GM23338 (cell line): ENCODE results near the gene EIF2AK3. TPM values are rescaled to one million over a fixed set of nuclear protein-coding genes. Genes with fewer than 3 reads are reported as not detected.

Source experiments
- ATAC-seq: fragments of 200-7000 bp; cut with Tn5 transposase; 3 replicates; pipeline ENCODE4 v1.9.1; 2020
- DNase-seq: peaks from one replicate; pipeline ENCODE4 v3.0.0-alpha.2; 2015; ENCODE audit warnings: low spot score
- H2AFZ ChIP-seq: fragments of 200-600 bp; sonication (generic); 2 replicates; pipeline ENCODE4 v1.8.0; 2016; ENCODE audit warnings: antibody characterized with exemption, mild to moderate bottlenecking, moderate library complexity
- H3F3A ChIP-seq: fragments of 200-600 bp; sonication (generic); replicated peaks from 2 replicates; pipeline ENCODE4 v1.8.0; 2017; ENCODE audit warnings: antibody characterized with exemption, mixed run types, low read depth
- H3K27ac ChIP-seq: fragments of 200-600 bp; sonication (generic); 2 replicates; pipeline ENCODE4 v1.6.1; 2016; ENCODE audit warnings: low read depth
- H3K27me3 ChIP-seq: fragments of 200-600 bp; sonication (generic); 2 replicates; pipeline ENCODE4 v1.8.0; 2016; ENCODE audit warnings: mild to moderate bottlenecking, mixed run types, moderate library complexity; ENCODE audit not compliant: insufficient read depth
- H3K36me3 ChIP-seq: fragments of 200-600 bp; sonication (generic); 2 replicates; pipeline ENCODE4 v1.8.0; 2016; ENCODE audit warnings: mild to moderate bottlenecking; ENCODE audit not compliant: insufficient read depth
- H3K4me1 ChIP-seq: fragments of 200-600 bp; sonication (generic); 2 replicates; pipeline ENCODE4 v1.8.0; 2016; ENCODE audit warnings: mild to moderate bottlenecking, moderate library complexity; ENCODE audit not compliant: insufficient read depth
- H3K4me2 ChIP-seq: fragments of 200-600 bp; sonication (generic); 2 replicates; pipeline ENCODE4 v1.7.1; 2017; ENCODE audit warnings: mixed run types
- H3K4me3 ChIP-seq: fragments of 200-600 bp; sonication (generic); 2 replicates; pipeline ENCODE4 v1.6.1; 2016; ENCODE audit warnings: mixed run types
- H3K79me2 ChIP-seq: fragments of 200-600 bp; sonication (generic); replicated peaks from 2 replicates; pipeline ENCODE4 v1.8.0; 2017; ENCODE audit warnings: mild to moderate bottlenecking; ENCODE audit not compliant: insufficient read depth
- H3K9me2 ChIP-seq: fragments of 200-600 bp; sonication (generic); 2 replicates; pipeline ENCODE4 v1.8.0; 2017; ENCODE audit not compliant: insufficient read depth
- H4K20me1 ChIP-seq: fragments of 200-600 bp; sonication (generic); replicated peaks from 2 replicates; pipeline ENCODE4 v1.8.0; 2017; ENCODE audit warnings: mild to moderate bottlenecking; ENCODE audit not compliant: insufficient read depth
- H3K27ac Mint-ChIP-seq: 2 replicates; pipeline ENCODE4 v1.8.0; 2020; ENCODE audit warnings: inconsistent platforms, mild to moderate bottlenecking, moderate library complexity, mixed read lengths
- H3K27me3 Mint-ChIP-seq: 3 replicates; pipeline ENCODE4 v1.8.0; 2022; ENCODE audit warnings: low read depth, mild to moderate bottlenecking, moderate library complexity, mixed read lengths, inconsistent platforms; ENCODE audit not compliant: insufficient read depth, poor library complexity
- H3K36me3 Mint-ChIP-seq: 3 replicates; pipeline ENCODE4 v1.8.0; 2021; ENCODE audit warnings: low read depth, mild to moderate bottlenecking, inconsistent platforms, moderate library complexity, mixed read lengths
- H3K4me1 Mint-ChIP-seq: 3 replicates; pipeline ENCODE4 v1.8.0; 2020; ENCODE audit warnings: mild to moderate bottlenecking, inconsistent platforms, mixed read lengths
- H3K4me3 Mint-ChIP-seq: 3 replicates; pipeline ENCODE4 v1.8.0; 2021; ENCODE audit warnings: moderate library complexity, mild to moderate bottlenecking, inconsistent platforms, mixed read lengths
- H3K9me3 Mint-ChIP-seq: 3 replicates; pipeline ENCODE4 v1.8.0; 2020; ENCODE audit warnings: moderate library complexity, mild to moderate bottlenecking, inconsistent platforms, mixed read lengths
- CREB1 ChIP-seq: fragments of 250-450 bp; sonication (Bioruptor Pico); IDR thresholded peaks from 2 replicates; pipeline ENCODE4 v1.5.0; 2020; ENCODE audit warnings: low read depth, mild to moderate bottlenecking, moderate library complexity
- CTCF ChIP-seq, 2 experiments: fragments of 200-600 bp in 1 of 2; sonication (generic) in 1 of 2; conservative IDR thresholded peaks; 2 replicates each; pipeline versions ENCODE4 v1.5.1 to v1.6.1; 2016 to 2017; ENCODE audit warnings: antibody characterized with exemption in 2 of 2, low read depth in 2 of 2, mild to moderate bottlenecking in 2 of 2, moderate library complexity in 1 of 2
- ETS1 ChIP-seq: IDR thresholded peaks from 2 replicates; pipeline ENCODE4 v1.6.1; 2016; ENCODE audit warnings: antibody characterized with exemption
- EZH2 ChIP-seq: fragments of 200-600 bp; sonication (generic); IDR thresholded peaks from one replicate; pipeline ENCODE4 v1.8.0; 2017; ENCODE audit warnings: antibody characterized with exemption, mild to moderate bottlenecking, low read depth; ENCODE audit not compliant: unreplicated experiment
- EZH2phosphoT487 ChIP-seq: fragments of 200-600 bp; sonication (generic); IDR thresholded peaks from one replicate; pipeline ENCODE4 v1.8.1; 2018; ENCODE audit warnings: antibody characterized with exemption; ENCODE audit not compliant: unreplicated experiment
- JUNB ChIP-seq: IDR thresholded peaks from one replicate; pipeline ENCODE4 v1.6.1; 2016; ENCODE audit warnings: antibody characterized with exemption; ENCODE audit not compliant: unreplicated experiment
- NANOG ChIP-seq: IDR thresholded peaks from 2 replicates; pipeline ENCODE4 v1.6.1; 2016; ENCODE audit warnings: antibody characterized with exemption, borderline replicate concordance
- POLR2AphosphoS5 ChIP-seq: IDR thresholded peaks from 2 replicates; pipeline ENCODE4 v1.6.1; 2016; ENCODE audit warnings: antibody characterized with exemption, low read depth
- STAT1 ChIP-seq: IDR thresholded peaks from one replicate; pipeline ENCODE4 v1.6.1; 2016; ENCODE audit warnings: antibody characterized with exemption; ENCODE audit not compliant: unreplicated experiment
- ZNF114 ChIP-seq: fragments of 250-450 bp; sonication (Bioruptor Pico); IDR thresholded peaks from 2 replicates; pipeline ENCODE4 v1.5.0; 2020; ENCODE audit warnings: mild to moderate bottlenecking, moderate library complexity
- ZNF331 ChIP-seq: fragments of 250-450 bp; sonication (Bioruptor Pico); IDR thresholded peaks from 2 replicates; pipeline ENCODE4 v1.5.0; 2020; ENCODE audit warnings: low read depth, mild to moderate bottlenecking, moderate library complexity
- polyA plus RNA-seq: library from polyadenylated mRNA; unstranded; fragments of >200 nt; fragmentation: Nextera tagmentation; extraction: Ambion mirVana; gene quantifications from 2 replicates; pipeline ENCODE4 v1.2.1, GENCODE V29; 2016
- total RNA-seq: library from RNA; depleted of rRNA; stranded (reverse); fragments of >200 nt; shearing (Covaris generic); gene quantifications from 2 replicates; pipeline ENCODE4 v1.2.3, GENCODE V29; 2014
- TF ChIP-seq, protein P1 (sequence below): fragments of 250-450 bp; sonication (Bioruptor Pico); IDR thresholded peaks from 2 replicates; pipeline ENCODE4 v1.5.0; 2020; ENCODE audit warnings: mild to moderate bottlenecking, moderate library complexity
- TF ChIP-seq, protein P2 (sequence below): IDR thresholded peaks from one replicate; pipeline ENCODE4 v1.6.1; 2018; ENCODE audit warnings: antibody characterized with exemption; ENCODE audit not compliant: unreplicated experiment

EIF2AK3 gene
- total and polyA plus RNA-seq, 2 experiments from 2014 or later = 5.9 to 24.2 TPM

DNA sequence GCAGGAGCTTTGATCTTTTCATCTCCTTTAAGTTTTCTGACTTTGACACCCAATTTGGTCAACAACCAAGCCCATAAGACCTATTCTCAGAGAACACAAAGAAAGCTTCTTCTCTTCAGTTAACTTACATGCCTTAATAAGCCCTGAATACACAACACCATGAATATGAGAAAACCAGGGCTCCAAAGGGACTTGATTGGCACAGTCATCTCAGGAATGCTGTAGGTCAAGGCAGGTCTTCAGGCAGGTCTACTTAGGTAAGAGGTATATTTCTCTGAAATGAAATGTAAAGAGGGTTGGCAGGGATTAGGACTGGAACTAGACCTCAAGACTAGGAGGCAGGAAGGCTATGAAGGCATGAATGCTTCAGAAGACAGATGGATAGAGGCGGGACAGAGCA, 24.4 kb upstream of the EIF2AK3 start:
- H3K4me3 Mint-ChIP-seq = no peak overlapping the region
- H3K27me3 ChIP-seq = no peaks in the 10 kb centered on the region
- no peak for TF ChIP-seq STAT1
- TF ChIP-seq EZH2 = no peak
- no peak for TF ChIP-seq ETS1
- no peak for TF ChIP-seq POLR2AphosphoS5
- TF ChIP-seq, protein P1, sequence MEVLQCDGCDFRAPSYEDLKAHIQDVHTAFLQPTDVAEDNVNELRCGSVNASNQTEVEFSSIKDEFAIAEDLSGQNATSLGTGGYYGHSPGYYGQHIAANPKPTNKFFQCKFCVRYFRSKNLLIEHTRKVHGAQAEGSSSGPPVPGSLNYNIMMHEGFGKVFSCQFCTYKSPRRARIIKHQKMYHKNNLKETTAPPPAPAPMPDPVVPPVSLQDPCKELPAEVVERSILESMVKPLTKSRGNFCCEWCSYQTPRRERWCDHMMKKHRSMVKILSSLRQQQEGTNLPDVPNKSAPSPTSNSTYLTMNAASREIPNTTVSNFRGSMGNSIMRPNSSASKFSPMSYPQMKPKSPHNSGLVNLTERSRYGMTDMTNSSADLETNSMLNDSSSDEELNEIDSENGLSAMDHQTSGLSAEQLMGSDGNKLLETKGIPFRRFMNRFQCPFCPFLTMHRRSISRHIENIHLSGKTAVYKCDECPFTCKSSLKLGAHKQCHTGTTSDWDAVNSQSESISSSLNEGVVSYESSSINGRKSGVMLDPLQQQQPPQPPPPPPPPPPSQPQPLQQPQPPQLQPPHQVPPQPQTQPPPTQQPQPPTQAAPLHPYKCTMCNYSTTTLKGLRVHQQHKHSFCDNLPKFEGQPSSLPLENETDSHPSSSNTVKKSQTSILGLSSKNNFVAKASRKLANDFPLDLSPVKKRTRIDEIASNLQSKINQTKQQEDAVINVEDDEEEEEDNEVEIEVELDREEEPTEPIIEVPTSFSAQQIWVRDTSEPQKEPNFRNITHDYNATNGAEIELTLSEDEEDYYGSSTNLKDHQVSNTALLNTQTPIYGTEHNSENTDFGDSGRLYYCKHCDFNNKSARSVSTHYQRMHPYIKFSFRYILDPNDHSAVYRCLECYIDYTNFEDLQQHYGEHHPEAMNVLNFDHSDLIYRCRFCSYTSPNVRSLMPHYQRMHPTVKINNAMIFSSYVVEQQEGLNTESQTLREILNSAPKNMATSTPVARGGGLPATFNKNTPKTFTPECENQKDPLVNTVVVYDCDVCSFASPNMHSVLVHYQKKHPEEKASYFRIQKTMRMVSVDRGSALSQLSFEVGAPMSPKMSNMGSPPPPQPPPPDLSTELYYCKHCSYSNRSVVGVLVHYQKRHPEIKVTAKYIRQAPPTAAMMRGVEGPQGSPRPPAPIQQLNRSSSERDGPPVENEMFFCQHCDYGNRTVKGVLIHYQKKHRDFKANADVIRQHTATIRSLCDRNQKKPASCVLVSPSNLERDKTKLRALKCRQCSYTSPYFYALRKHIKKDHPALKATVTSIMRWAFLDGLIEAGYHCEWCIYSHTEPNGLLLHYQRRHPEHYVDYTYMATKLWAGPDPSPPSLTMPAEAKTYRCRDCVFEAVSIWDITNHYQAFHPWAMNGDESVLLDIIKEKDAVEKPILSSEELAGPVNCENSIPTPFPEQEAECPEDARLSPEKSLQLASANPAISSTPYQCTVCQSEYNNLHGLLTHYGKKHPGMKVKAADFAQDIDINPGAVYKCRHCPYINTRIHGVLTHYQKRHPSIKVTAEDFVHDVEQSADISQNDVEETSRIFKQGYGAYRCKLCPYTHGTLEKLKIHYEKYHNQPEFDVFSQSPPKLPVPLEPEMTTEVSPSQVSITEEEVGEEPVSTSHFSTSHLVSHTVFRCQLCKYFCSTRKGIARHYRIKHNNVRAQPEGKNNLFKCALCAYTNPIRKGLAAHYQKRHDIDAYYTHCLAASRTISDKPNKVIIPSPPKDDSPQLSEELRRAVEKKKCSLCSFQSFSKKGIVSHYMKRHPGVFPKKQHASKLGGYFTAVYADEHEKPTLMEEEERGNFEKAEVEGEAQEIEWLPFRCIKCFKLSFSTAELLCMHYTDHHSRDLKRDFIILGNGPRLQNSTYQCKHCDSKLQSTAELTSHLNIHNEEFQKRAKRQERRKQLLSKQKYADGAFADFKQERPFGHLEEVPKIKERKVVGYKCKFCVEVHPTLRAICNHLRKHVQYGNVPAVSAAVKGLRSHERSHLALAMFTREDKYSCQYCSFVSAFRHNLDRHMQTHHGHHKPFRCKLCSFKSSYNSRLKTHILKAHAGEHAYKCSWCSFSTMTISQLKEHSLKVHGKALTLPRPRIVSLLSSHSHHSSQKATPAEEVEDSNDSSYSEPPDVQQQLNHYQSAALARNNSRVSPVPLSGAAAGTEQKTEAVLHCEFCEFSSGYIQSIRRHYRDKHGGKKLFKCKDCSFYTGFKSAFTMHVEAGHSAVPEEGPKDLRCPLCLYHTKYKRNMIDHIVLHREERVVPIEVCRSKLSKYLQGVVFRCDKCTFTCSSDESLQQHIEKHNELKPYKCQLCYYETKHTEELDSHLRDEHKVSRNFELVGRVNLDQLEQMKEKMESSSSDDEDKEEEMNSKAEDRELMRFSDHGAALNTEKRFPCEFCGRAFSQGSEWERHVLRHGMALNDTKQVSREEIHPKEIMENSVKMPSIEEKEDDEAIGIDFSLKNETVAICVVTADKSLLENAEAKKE = no peak
- TF ChIP-seq JUNB = no peak
- no peak for TF ChIP-seq NANOG
- TF ChIP-seq CTCF (conservative IDR thresholded peaks at IDR 0.05; ENCODE audit: low read depth in 2 of 2) = no peak
- no peak for TF ChIP-seq ZNF331 (CRISPR knock-in tag)
- TF ChIP-seq ZNF114 = no peak
- TF ChIP-seq EZH2phosphoT487 = no peak
- TF ChIP-seq CREB1 (CRISPR knock-in tag) = no peak
- TF ChIP-seq, protein P2, sequence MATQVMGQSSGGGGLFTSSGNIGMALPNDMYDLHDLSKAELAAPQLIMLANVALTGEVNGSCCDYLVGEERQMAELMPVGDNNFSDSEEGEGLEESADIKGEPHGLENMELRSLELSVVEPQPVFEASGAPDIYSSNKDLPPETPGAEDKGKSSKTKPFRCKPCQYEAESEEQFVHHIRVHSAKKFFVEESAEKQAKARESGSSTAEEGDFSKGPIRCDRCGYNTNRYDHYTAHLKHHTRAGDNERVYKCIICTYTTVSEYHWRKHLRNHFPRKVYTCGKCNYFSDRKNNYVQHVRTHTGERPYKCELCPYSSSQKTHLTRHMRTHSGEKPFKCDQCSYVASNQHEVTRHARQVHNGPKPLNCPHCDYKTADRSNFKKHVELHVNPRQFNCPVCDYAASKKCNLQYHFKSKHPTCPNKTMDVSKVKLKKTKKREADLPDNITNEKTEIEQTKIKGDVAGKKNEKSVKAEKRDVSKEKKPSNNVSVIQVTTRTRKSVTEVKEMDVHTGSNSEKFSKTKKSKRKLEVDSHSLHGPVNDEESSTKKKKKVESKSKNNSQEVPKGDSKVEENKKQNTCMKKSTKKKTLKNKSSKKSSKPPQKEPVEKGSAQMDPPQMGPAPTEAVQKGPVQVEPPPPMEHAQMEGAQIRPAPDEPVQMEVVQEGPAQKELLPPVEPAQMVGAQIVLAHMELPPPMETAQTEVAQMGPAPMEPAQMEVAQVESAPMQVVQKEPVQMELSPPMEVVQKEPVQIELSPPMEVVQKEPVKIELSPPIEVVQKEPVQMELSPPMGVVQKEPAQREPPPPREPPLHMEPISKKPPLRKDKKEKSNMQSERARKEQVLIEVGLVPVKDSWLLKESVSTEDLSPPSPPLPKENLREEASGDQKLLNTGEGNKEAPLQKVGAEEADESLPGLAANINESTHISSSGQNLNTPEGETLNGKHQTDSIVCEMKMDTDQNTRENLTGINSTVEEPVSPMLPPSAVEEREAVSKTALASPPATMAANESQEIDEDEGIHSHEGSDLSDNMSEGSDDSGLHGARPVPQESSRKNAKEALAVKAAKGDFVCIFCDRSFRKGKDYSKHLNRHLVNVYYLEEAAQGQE = no peak
- no peaks in the 10 kb centered on the region for H3F3A ChIP-seq
- ATAC-seq (no peak), DNase-seq (no peak)
- H2AFZ ChIP-seq = peak overlapping the region; percentile 43; the same call in 1 of the 2 replicates
- no peaks in the 10 kb centered on the region for H3K36me3 ChIP-seq
- H3K4me1 Mint-ChIP-seq = no peaks in the 10 kb centered on the region
- H3K9me3 Mint-ChIP-seq = no peaks in the 10 kb centered on the region; the same call in 2 of the 3 replicates
- peaks cover 6% of the 10 kb centered on the region; the same call in 1 of the 2 replicates for H3K4me1 ChIP-seq
- H3K4me2 ChIP-seq = no peak overlapping the region
- no peak overlapping the region for H3K4me3 ChIP-seq
- no peak overlapping the region for H3K27ac ChIP-seq
- H3K79me2 ChIP-seq = no peaks in the 10 kb centered on the region
- H3K27ac Mint-ChIP-seq = no peak overlapping the region
- no peaks in the 10 kb centered on the region for H3K27me3 Mint-ChIP-seq
- peaks cover 8% of the 10 kb centered on the region; the same call in 1 of the 2 replicates for H3K9me2 ChIP-seq
- no peaks in the 10 kb centered on the region for H4K20me1 ChIP-seq
- no peaks in the 10 kb centered on the region for H3K36me3 Mint-ChIP-seq
